GM12878 (cell line): ENCODE measurements around the gene ITGA1.

ENCODE experiments used
- ATF7 ChIP-seq: fragments of 450-650 bp; IDR thresholded peaks from 2 replicates; pipeline ENCODE4 v1.6.1; 2016; ENCODE audit warnings: low read depth, mild to moderate bottlenecking
- BRCA1 ChIP-seq: IDR thresholded peaks from 2 replicates; pipeline ENCODE4 v1.6.1; 2011; ENCODE audit warnings: low read depth, low read length, improper control_type of control experiment
- EP300 ChIP-seq, 2 experiments: fragments of 150-350 bp in 1 of 2; IDR thresholded peaks; 2 replicates each; pipeline ENCODE4 v1.6.1; 2011 to 2012; ENCODE audit warnings: low read depth in 2 of 2, low read length in 2 of 2, borderline replicate concordance in 1 of 2, improper control_type of control experiment in 1 of 2, inconsistent platforms in 1 of 2; ENCODE audit not compliant: control insufficient read depth in 1 of 2
- EZH2 ChIP-seq: IDR thresholded peaks from 2 replicates; pipeline ENCODE4 v1.6.1; 2012; ENCODE audit warnings: low read depth, mild to moderate bottlenecking, control low read depth, inconsistent platforms, low read length, borderline replicate concordance; ENCODE audit not compliant: control insufficient read depth
- FOXM1 ChIP-seq: IDR thresholded peaks from 2 replicates; pipeline ENCODE4 v1.6.1; 2012; ENCODE audit warnings: low read depth, mild to moderate bottlenecking, inconsistent platforms, low read length, moderate library complexity
- HDGF ChIP-seq: fragments of 450-650 bp; IDR thresholded peaks from 2 replicates; pipeline ENCODE4 v1.6.1; 2016; ENCODE audit warnings: antibody characterized with exemption
- POLR2AphosphoS5 ChIP-seq: IDR thresholded peaks from 2 replicates; pipeline ENCODE4 v1.6.1; 2011; ENCODE audit warnings: mild to moderate bottlenecking, low read length, inconsistent platforms
- SREBF1 ChIP-seq: IDR thresholded peaks from 2 replicates; pipeline ENCODE4 v1.6.1; 2012; ENCODE audit warnings: mild to moderate bottlenecking, low read length
- ZBTB4 ChIP-seq: fragments of 450-650 bp; formaldehyde crosslinking; IDR thresholded peaks from 2 replicates; pipeline ENCODE4 v1.4.0; 2022; ENCODE audit warnings: mild to moderate bottlenecking, moderate library complexity
- TF ChIP-seq, protein P1 (sequence below): IDR thresholded peaks from 2 replicates; pipeline ENCODE4 v1.6.1; 2012; ENCODE audit warnings: mild to moderate bottlenecking, low read depth, low read length
- TF ChIP-seq, protein P2 (sequence below), 3 experiments: IDR thresholded peaks in 2 of 3; conservative IDR thresholded peaks in 1 of 3; 2 replicates each; pipeline ENCODE4 v1.5.1; 2011; ENCODE audit warnings: low read depth in 3 of 3, low read length in 3 of 3, mild to moderate bottlenecking in 3 of 3, control low read depth in 2 of 3, moderate library complexity in 2 of 3, inconsistent platforms in 1 of 3, mixed read lengths in 1 of 3; ENCODE audit not compliant: control insufficient read depth in 2 of 3, insufficient read depth in 1 of 3; ENCODE audit errors: extremely low read depth in 1 of 3
- TF ChIP-seq, protein P3 (sequence below): IDR thresholded peaks from 2 replicates; pipeline ENCODE4 v1.6.1; 2011; ENCODE audit warnings: low read depth, low read length, improper control_type of control experiment, borderline replicate concordance

GRCh38 chr5:52870448-52870847 is 82.7 kb downstream of the ITGA1 start:
- TF ChIP-seq EP300 (IDR thresholded peaks at IDR 0.05; ENCODE audit: borderline replicate concordance in 1 of 2, control insufficient read depth in 1 of 2, low read depth in 2 of 2, low read length in 2 of 2) (no peak), HDGF (no peak), EZH2 (no peak), FOXM1 (no peak), ATF7 (no peak), POLR2AphosphoS5 (no peak), BRCA1 (no peak), SREBF1 (no peak), ZBTB4 (CRISPR knock-in tag) (no peak)
- TF ChIP-seq, protein P1, sequence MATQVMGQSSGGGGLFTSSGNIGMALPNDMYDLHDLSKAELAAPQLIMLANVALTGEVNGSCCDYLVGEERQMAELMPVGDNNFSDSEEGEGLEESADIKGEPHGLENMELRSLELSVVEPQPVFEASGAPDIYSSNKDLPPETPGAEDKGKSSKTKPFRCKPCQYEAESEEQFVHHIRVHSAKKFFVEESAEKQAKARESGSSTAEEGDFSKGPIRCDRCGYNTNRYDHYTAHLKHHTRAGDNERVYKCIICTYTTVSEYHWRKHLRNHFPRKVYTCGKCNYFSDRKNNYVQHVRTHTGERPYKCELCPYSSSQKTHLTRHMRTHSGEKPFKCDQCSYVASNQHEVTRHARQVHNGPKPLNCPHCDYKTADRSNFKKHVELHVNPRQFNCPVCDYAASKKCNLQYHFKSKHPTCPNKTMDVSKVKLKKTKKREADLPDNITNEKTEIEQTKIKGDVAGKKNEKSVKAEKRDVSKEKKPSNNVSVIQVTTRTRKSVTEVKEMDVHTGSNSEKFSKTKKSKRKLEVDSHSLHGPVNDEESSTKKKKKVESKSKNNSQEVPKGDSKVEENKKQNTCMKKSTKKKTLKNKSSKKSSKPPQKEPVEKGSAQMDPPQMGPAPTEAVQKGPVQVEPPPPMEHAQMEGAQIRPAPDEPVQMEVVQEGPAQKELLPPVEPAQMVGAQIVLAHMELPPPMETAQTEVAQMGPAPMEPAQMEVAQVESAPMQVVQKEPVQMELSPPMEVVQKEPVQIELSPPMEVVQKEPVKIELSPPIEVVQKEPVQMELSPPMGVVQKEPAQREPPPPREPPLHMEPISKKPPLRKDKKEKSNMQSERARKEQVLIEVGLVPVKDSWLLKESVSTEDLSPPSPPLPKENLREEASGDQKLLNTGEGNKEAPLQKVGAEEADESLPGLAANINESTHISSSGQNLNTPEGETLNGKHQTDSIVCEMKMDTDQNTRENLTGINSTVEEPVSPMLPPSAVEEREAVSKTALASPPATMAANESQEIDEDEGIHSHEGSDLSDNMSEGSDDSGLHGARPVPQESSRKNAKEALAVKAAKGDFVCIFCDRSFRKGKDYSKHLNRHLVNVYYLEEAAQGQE, result no peak
- TF ChIP-seq, protein P2, sequence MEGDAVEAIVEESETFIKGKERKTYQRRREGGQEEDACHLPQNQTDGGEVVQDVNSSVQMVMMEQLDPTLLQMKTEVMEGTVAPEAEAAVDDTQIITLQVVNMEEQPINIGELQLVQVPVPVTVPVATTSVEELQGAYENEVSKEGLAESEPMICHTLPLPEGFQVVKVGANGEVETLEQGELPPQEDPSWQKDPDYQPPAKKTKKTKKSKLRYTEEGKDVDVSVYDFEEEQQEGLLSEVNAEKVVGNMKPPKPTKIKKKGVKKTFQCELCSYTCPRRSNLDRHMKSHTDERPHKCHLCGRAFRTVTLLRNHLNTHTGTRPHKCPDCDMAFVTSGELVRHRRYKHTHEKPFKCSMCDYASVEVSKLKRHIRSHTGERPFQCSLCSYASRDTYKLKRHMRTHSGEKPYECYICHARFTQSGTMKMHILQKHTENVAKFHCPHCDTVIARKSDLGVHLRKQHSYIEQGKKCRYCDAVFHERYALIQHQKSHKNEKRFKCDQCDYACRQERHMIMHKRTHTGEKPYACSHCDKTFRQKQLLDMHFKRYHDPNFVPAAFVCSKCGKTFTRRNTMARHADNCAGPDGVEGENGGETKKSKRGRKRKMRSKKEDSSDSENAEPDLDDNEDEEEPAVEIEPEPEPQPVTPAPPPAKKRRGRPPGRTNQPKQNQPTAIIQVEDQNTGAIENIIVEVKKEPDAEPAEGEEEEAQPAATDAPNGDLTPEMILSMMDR (IDR thresholded peaks at IDR 0.05 in 2 of 3, conservative IDR thresholded peaks at IDR 0.05 in 1 of 3; ENCODE audit: control insufficient read depth in 2 of 3, extremely low read depth in 1 of 3, insufficient read depth in 1 of 3, low read depth in 3 of 3, low read length in 3 of 3), result no peak
- TF ChIP-seq, protein P3, sequence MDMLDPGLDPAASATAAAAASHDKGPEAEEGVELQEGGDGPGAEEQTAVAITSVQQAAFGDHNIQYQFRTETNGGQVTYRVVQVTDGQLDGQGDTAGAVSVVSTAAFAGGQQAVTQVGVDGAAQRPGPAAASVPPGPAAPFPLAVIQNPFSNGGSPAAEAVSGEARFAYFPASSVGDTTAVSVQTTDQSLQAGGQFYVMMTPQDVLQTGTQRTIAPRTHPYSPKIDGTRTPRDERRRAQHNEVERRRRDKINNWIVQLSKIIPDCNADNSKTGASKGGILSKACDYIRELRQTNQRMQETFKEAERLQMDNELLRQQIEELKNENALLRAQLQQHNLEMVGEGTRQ, result no peak
